ENCODE data around the gene UNC93B1. TPM values are rescaled to one million over a fixed set of nuclear protein-coding genes. Genes with fewer than 3 reads are reported as not detected.

The UNC93B1 gene
- total and polyA plus RNA-seq, 2 of the 13 experiments (the other 11 are each of a cell fraction or from before 2014, with no cell fraction given), result 8.8 to 18.9 TPM

DNA sequence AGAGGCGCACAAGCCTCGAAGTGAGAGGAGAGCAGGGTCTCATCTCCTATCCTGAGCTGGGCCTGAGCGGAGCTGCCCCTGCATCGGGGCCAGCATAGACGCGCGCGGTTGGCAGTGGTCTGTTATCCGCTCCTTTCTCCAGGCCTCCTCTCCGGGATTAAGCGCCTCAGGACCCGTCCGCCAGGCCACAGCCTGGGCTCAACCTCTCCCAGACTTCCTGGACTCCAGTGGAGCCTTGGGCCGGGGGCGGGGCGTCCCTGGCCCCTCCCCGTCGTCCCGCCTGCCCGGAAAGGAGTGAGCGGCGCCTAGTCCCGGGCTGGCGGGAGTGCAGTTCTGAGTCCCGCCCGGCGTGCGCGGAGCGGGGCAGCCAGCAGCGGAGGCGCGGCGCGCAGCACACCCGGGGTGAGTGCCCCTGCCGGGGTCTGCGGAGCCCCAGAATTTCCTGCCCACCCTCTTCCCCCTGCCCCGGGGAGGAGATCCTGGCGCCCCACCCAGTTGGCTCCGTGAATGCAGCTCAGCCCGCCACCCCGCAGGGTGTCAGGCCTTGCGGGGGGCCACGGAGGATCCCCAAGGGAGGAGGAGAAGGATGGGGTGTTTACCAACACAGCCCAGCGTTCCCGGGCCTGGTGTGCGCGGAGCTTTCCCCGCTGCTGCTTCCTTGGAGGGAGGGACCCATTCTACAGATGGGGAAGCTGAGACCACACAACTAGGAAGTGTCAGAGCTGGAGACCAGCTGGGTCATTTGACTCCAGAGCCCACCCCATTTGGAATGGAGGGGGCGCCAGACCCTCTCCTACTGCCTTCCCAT lies 35.0 kb upstream of the UNC93B1 start, which contains the start of gene TCIRG1 (continued):
- TF ChIP-seq, protein P1, sequence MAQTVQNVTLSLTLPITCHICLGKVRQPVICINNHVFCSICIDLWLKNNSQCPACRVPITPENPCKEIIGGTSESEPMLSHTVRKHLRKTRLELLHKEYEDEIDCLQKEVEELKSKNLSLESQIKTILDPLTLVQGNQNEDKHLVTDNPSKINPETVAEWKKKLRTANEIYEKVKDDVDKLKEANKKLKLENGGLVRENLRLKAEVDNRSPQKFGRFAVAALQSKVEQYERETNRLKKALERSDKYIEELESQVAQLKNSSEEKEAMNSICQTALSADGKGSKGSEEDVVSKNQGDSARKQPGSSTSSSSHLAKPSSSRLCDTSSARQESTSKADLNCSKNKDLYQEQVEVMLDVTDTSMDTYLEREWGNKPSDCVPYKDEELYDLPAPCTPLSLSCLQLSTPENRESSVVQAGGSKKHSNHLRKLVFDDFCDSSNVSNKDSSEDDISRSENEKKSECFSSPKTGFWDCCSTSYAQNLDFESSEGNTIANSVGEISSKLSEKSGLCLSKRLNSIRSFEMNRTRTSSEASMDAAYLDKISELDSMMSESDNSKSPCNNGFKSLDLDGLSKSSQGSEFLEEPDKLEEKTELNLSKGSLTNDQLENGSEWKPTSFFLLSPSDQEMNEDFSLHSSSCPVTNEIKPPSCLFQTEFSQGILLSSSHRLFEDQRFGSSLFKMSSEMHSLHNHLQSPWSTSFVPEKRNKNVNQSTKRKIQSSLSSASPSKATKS (CRISPR knock-in tag; IDR thresholded peaks at IDR 0.05), result no peak
- TF ChIP-seq SNRNP70 (IDR thresholded peaks at IDR 0.05; ENCODE audit: low read depth, low read length) (no peak), ZKSCAN1 (IDR thresholded peaks at IDR 0.05; ENCODE audit: low read length) (no peak), SIN3B (IDR thresholded peaks at IDR 0.05; ENCODE audit: low read length) (no peak), CC2D1A (CRISPR knock-in tag; IDR thresholded peaks at IDR 0.05) (no peak), ZNF850 (CRISPR knock-in tag; conservative IDR thresholded peaks at IDR 0.05) (no peak; the same call in 1 of the 2 replicates), SNAI1 (CRISPR knock-in tag; IDR thresholded peaks at IDR 0.05; ENCODE audit: borderline replicate concordance) (peak; percentile 12; the same call in 1 of the 2 replicates), ZNF703 (CRISPR knock-in tag; IDR thresholded peaks at IDR 0.05; ENCODE audit: borderline replicate concordance) (no peak), BRCA1 (CRISPR knock-in tag; IDR thresholded peaks at IDR 0.05) (no peak), CCDC6 (CRISPR knock-in tag; IDR thresholded peaks at IDR 0.05) (no peak), ZNF615 (CRISPR knock-in tag; IDR thresholded peaks at IDR 0.05; ENCODE audit: borderline replicate concordance) (no peak), NFE2 (CRISPR knock-in tag; IDR thresholded peaks at IDR 0.05) (no peak), NR3C1 (CRISPR knock-in tag; IDR thresholded peaks at IDR 0.05) (no peak), ZNF672 (CRISPR knock-in tag; IDR thresholded peaks at IDR 0.05) (no peak), KAT7 (CRISPR knock-in tag; IDR thresholded peaks at IDR 0.05; ENCODE audit: borderline replicate concordance) (peak; percentile 28), ZNF530 (CRISPR knock-in tag; IDR thresholded peaks at IDR 0.05; ENCODE audit: low read depth) (no peak)
- TF ChIP-seq, protein P2, sequence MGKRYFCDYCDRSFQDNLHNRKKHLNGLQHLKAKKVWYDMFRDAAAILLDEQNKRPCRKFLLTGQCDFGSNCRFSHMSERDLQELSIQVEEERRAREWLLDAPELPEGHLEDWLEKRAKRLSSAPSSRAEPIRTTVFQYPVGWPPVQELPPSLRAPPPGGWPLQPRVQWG (CRISPR knock-in tag; IDR thresholded peaks at IDR 0.05; ENCODE audit: borderline replicate concordance, low read depth), result no peak
- TF ChIP-seq, protein P3, sequence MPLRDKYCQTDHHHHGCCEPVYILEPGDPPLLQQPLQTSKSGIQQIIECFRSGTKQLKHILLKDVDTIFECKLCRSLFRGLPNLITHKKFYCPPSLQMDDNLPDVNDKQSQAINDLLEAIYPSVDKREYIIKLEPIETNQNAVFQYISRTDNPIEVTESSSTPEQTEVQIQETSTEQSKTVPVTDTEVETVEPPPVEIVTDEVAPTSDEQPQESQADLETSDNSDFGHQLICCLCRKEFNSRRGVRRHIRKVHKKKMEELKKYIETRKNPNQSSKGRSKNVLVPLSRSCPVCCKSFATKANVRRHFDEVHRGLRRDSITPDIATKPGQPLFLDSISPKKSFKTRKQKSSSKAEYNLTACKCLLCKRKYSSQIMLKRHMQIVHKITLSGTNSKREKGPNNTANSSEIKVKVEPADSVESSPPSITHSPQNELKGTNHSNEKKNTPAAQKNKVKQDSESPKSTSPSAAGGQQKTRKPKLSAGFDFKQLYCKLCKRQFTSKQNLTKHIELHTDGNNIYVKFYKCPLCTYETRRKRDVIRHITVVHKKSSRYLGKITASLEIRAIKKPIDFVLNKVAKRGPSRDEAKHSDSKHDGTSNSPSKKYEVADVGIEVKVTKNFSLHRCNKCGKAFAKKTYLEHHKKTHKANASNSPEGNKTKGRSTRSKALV (CRISPR knock-in tag; IDR thresholded peaks at IDR 0.05), result 0 out of 2 replicates have a peak, but pooled peaks have one; percentile 32
- TF ChIP-seq, protein P4, sequence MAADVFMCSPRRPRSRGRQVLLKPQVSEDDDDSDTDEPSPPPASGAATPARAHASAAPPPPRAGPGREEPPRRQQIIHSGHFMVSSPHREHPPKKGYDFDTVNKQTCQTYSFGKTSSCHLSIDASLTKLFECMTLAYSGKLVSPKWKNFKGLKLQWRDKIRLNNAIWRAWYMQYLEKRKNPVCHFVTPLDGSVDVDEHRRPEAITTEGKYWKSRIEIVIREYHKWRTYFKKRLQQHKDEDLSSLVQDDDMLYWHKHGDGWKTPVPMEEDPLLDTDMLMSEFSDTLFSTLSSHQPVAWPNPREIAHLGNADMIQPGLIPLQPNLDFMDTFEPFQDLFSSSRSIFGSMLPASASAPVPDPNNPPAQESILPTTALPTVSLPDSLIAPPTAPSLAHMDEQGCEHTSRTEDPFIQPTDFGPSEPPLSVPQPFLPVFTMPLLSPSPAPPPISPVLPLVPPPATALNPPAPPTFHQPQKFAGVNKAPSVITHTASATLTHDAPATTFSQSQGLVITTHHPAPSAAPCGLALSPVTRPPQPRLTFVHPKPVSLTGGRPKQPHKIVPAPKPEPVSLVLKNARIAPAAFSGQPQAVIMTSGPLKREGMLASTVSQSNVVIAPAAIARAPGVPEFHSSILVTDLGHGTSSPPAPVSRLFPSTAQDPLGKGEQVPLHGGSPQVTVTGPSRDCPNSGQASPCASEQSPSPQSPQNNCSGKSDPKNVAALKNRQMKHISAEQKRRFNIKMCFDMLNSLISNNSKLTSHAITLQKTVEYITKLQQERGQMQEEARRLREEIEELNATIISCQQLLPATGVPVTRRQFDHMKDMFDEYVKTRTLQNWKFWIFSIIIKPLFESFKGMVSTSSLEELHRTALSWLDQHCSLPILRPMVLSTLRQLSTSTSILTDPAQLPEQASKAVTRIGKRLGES (CRISPR knock-in tag; IDR thresholded peaks at IDR 0.05; ENCODE audit: borderline replicate concordance), result no peak
- TF ChIP-seq, protein P5, sequence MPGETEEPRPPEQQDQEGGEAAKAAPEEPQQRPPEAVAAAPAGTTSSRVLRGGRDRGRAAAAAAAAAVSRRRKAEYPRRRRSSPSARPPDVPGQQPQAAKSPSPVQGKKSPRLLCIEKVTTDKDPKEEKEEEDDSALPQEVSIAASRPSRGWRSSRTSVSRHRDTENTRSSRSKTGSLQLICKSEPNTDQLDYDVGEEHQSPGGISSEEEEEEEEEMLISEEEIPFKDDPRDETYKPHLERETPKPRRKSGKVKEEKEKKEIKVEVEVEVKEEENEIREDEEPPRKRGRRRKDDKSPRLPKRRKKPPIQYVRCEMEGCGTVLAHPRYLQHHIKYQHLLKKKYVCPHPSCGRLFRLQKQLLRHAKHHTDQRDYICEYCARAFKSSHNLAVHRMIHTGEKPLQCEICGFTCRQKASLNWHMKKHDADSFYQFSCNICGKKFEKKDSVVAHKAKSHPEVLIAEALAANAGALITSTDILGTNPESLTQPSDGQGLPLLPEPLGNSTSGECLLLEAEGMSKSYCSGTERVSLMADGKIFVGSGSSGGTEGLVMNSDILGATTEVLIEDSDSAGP (CRISPR knock-in tag; IDR thresholded peaks at IDR 0.05; ENCODE audit: borderline replicate concordance), result no peak; the same call in none of the 2 replicates
